ENCODE data around the gene MXD3.

Gene MXD3

GRCh38 chr5:177303121-177303924 lies 8.4 kb downstream of the MXD3 start, which contains the start of the genes PRELID1 and RAB24:
Gene PRELID1 (plus strand): TSS chr5:177303799. CDS start chr5:177303986, 187 bp downstream.
Gene RAB24 (minus strand): TSS chr5:177303719. CDS start chr5:177303288, 431 bp downstream.
- no peak for TF ChIP-seq JUND (IDR thresholded peaks at IDR 0.05; ENCODE audit: low read depth)
- in situ Hi-C loops (cut with HindIII; ENCODE audit: low pct_unique_long_range_greater_than_20kb, low sequenced_read_pairs), result no loop called here
- peak; percentile 73 to 86 for DNase-seq (ENCODE audit: low read depth in 1 of 2, low spot score in 1 of 2)

GRCh38 chr5:177302354-177303110 lies 9.2 kb downstream of the MXD3 start:
- TF ChIP-seq JUND (IDR thresholded peaks at IDR 0.05; ENCODE audit: low read depth), result no peak
- peak in 1 of 2 experiments; percentile 57 for DNase-seq (ENCODE audit: low read depth in 1 of 2, low spot score in 1 of 2)
- in situ Hi-C loops (cut with HindIII; ENCODE audit: low pct_unique_long_range_greater_than_20kb, low sequenced_read_pairs), result no loop called here

GRCh38 chr5:177301503-177302165 lies 10.1 kb downstream of the MXD3 start:
- DNase-seq (ENCODE audit: low read depth in 1 of 2, low spot score in 1 of 2), result peak; percentile 51 to 93
- in situ Hi-C loops (cut with HindIII; ENCODE audit: low pct_unique_long_range_greater_than_20kb, low sequenced_read_pairs), result no loop called here
- peak; percentile 79 for TF ChIP-seq JUND (IDR thresholded peaks at IDR 0.05; ENCODE audit: low read depth)

GRCh38 chr5:177300951-177301350 lies 10.7 kb downstream of the MXD3 start:
- TF ChIP-seq JUND (IDR thresholded peaks at IDR 0.05; ENCODE audit: low read depth), result no peak

GRCh38 chr5:177300236-177300880 lies 11.3 kb downstream of the MXD3 start:
- no peak for DNase-seq (ENCODE audit: low read depth in 1 of 2, low spot score in 1 of 2)
- in situ Hi-C loops (cut with HindIII; ENCODE audit: low pct_unique_long_range_greater_than_20kb, low sequenced_read_pairs), result no loop called here
- no peak for TF ChIP-seq JUND (IDR thresholded peaks at IDR 0.05; ENCODE audit: low read depth)

More at GRCh38 chr5:177300951-177301350, 10.7 kb downstream of the MXD3 start:
- DNase-seq (ENCODE audit: low read depth in 1 of 2, low spot score in 1 of 2), result no peak
- in situ Hi-C loops (cut with HindIII; ENCODE audit: low pct_unique_long_range_greater_than_20kb, low sequenced_read_pairs), result no loop called here

GRCh38 chr5:177299697-177300096 lies 12.0 kb downstream of the MXD3 start:
- DNase-seq (ENCODE audit: low read depth in 1 of 2, low spot score in 1 of 2), result no peak
- no peak for TF ChIP-seq JUND (IDR thresholded peaks at IDR 0.05; ENCODE audit: low read depth)
- in situ Hi-C loops (cut with HindIII; ENCODE audit: low pct_unique_long_range_greater_than_20kb, low sequenced_read_pairs), result no loop called here

GRCh38 chr5:177297922-177298321 lies 13.8 kb downstream of the MXD3 start:
- in situ Hi-C loops (cut with HindIII; ENCODE audit: low pct_unique_long_range_greater_than_20kb, low sequenced_read_pairs), result no loop called here
- DNase-seq (ENCODE audit: low read depth in 1 of 2, low spot score in 1 of 2), result no peak
- TF ChIP-seq JUND (IDR thresholded peaks at IDR 0.05; ENCODE audit: low read depth), result no peak

GRCh38 chr5:177296581-177296980 lies 15.1 kb downstream of the MXD3 start:
- no peak for TF ChIP-seq JUND (IDR thresholded peaks at IDR 0.05; ENCODE audit: low read depth)
- in situ Hi-C loops (cut with HindIII; ENCODE audit: low pct_unique_long_range_greater_than_20kb, low sequenced_read_pairs), result no loop called here
- DNase-seq (ENCODE audit: low read depth in 1 of 2, low spot score in 1 of 2), result no peak

GRCh38 chr5:177295924-177296323 lies 15.8 kb downstream of the MXD3 start:
- in situ Hi-C loops (cut with HindIII; ENCODE audit: low pct_unique_long_range_greater_than_20kb, low sequenced_read_pairs), result no loop called here
- no peak for TF ChIP-seq JUND (IDR thresholded peaks at IDR 0.05; ENCODE audit: low read depth)
- no peak for DNase-seq (ENCODE audit: low read depth in 1 of 2, low spot score in 1 of 2)

- in situ Hi-C loops (cut with HindIII; ENCODE audit: low pct_unique_long_range_greater_than_20kb, low sequenced_read_pairs), result no loop called here
- TF ChIP-seq JUND (IDR thresholded peaks at IDR 0.05; ENCODE audit: low read depth), result no peak
- DNase-seq (ENCODE audit: low read depth in 1 of 2, low spot score in 1 of 2), result no peak
Observed at GRCh38 chr5:177294632-177295031, 17.1 kb downstream of the MXD3 start.

GRCh38 chr5:177293819-177294581 lies 17.7 kb downstream of the MXD3 start:
- no peak for TF ChIP-seq JUND (IDR thresholded peaks at IDR 0.05; ENCODE audit: low read depth)
- no peak for DNase-seq (ENCODE audit: low read depth in 1 of 2, low spot score in 1 of 2)
- in situ Hi-C loops (cut with HindIII; ENCODE audit: low pct_unique_long_range_greater_than_20kb, low sequenced_read_pairs), result no loop called here
